HEK293 (cell line): ENCODE data around the gene CTNNA2.

Experiments
- GLIS2 ChIP-seq: fragments of 450-650 bp; formaldehyde crosslinking; IDR thresholded peaks from 2 replicates; pipeline ENCODE4 v1.5.1; 2016; ENCODE audit warnings: missing biosample characterization, missing genetic modification characterization
- ZBTB17 ChIP-seq: fragments of 450-650 bp; formaldehyde crosslinking; IDR thresholded peaks from 2 replicates; pipeline ENCODE4 v1.5.1; 2016; ENCODE audit warnings: missing biosample characterization, missing genetic modification characterization
- ZNF121 ChIP-seq: fragments of 450-650 bp; formaldehyde crosslinking; IDR thresholded peaks from 2 replicates; pipeline ENCODE4 v1.5.1; 2016; ENCODE audit warnings: missing biosample characterization, missing genetic modification characterization
- ZNF23 ChIP-seq: fragments of 450-650 bp; formaldehyde crosslinking; IDR thresholded peaks from 2 replicates; pipeline ENCODE4 v1.5.1; 2016; ENCODE audit warnings: missing biosample characterization, missing genetic modification characterization, borderline replicate concordance
- ZNF335 ChIP-seq: fragments of 450-650 bp; formaldehyde crosslinking; conservative IDR thresholded peaks from 2 replicates; pipeline ENCODE4 v1.5.1; 2016; ENCODE audit warnings: missing biosample characterization, missing genetic modification characterization
- ZNF350 ChIP-seq: fragments of 450-650 bp; formaldehyde crosslinking; IDR thresholded peaks from 2 replicates; pipeline ENCODE4 v1.5.0; 2017; ENCODE audit warnings: missing biosample characterization, mild to moderate bottlenecking, missing genetic modification characterization
- ZNF701 ChIP-seq: fragments of 450-650 bp; formaldehyde crosslinking; IDR thresholded peaks from 2 replicates; pipeline ENCODE4 v1.5.1; 2016; ENCODE audit warnings: missing biosample characterization, missing genetic modification characterization
- TF ChIP-seq, protein P1 (sequence below): fragments of 450-650 bp; formaldehyde crosslinking; IDR thresholded peaks from 2 replicates; pipeline ENCODE4 v1.5.1; 2017; ENCODE audit warnings: missing biosample characterization, mild to moderate bottlenecking, missing genetic modification characterization, moderate library complexity
- TF ChIP-seq, protein P2 (sequence below): fragments of 450-650 bp; formaldehyde crosslinking; IDR thresholded peaks from 2 replicates; pipeline ENCODE4 v1.5.1; 2016; ENCODE audit warnings: missing biosample characterization, missing genetic modification characterization

DNA sequence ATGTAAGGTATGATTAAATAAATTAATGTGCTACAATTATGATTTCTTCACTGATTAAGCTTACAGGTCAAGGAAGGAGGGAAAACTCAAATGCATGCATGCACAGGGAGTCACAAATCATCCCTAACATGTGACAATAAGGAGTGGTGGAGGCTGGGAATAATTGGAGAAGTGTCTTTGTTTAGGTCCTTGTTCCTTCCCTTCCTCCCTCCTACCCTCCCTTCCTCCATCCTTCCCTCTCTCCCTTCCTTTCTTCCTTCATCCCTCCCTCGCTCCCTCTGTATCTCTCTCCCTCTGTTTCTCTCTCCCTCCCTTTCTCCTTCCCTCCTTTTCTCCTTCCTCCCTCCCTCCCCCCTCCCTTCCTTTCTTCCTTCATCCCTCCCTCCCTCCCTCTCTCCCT, 337.1 kb downstream of the CTNNA2 start:
- TF ChIP-seq ZNF701 (tag by site-specific recombination), result no peak
- no peak for TF ChIP-seq ZNF121 (tag by site-specific recombination)
- TF ChIP-seq, protein P1, sequence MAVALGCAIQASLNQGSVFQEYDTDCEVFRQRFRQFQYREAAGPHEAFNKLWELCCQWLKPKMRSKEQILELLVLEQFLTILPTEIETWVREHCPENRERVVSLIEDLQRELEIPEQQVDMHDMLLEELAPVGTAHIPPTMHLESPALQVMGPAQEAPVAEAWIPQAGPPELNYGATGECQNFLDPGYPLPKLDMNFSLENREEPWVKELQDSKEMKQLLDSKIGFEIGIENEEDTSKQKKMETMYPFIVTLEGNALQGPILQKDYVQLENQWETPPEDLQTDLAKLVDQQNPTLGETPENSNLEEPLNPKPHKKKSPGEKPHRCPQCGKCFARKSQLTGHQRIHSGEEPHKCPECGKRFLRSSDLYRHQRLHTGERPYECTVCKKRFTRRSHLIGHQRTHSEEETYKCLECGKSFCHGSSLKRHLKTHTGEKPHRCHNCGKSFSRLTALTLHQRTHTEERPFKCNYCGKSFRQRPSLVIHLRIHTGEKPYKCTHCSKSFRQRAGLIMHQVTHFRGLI (tag by site-specific recombination), result no peak
- no peak for TF ChIP-seq ZBTB17 (tag by site-specific recombination)
- no peak for TF ChIP-seq ZNF23 (tag by site-specific recombination)
- no peak for TF ChIP-seq ZNF335 (tag by site-specific recombination)
- TF ChIP-seq, protein P2, sequence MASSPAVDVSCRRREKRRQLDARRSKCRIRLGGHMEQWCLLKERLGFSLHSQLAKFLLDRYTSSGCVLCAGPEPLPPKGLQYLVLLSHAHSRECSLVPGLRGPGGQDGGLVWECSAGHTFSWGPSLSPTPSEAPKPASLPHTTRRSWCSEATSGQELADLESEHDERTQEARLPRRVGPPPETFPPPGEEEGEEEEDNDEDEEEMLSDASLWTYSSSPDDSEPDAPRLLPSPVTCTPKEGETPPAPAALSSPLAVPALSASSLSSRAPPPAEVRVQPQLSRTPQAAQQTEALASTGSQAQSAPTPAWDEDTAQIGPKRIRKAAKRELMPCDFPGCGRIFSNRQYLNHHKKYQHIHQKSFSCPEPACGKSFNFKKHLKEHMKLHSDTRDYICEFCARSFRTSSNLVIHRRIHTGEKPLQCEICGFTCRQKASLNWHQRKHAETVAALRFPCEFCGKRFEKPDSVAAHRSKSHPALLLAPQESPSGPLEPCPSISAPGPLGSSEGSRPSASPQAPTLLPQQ (tag by site-specific recombination), result no peak
- TF ChIP-seq ZNF350 (tag by site-specific recombination), result no peak
- TF ChIP-seq GLIS2 (tag by site-specific recombination), result no peak
